Liver (tissue), 9 donors: ENCODE measurements around the gene CT55. TPM values are rescaled to one million over a fixed set of nuclear protein-coding genes. Genes with fewer than 3 reads are reported as not detected.
"Not testable (repeated sequence)": the region's sequence is repeated elsewhere in the genome, so short reads cannot be mapped to it uniquely, and the experiment has no call there.

Source experiments
- DNase-seq: peaks from one replicate; pipeline ENCODE4 v3.0.0-alpha.2; 2017; ENCODE audit warnings: low spot score
- H3K27ac ChIP-seq, 2 donors: one replicate each; pipeline ENCODE4 v1.7.0; 2013; ENCODE audit warnings: inconsistent platforms in 2 of 2, low read length in 2 of 2, control low read depth in 1 of 2, low read depth in 1 of 2, mild to moderate bottlenecking in 1 of 2
- H3K27me3 ChIP-seq, 4 donors: one replicate each; pipeline versions ENCODE4 v1.6.1 to v1.7.0; 2013; ENCODE audit warnings: low read length in 3 of 4, inconsistent platforms in 1 of 4, mild to moderate bottlenecking in 1 of 4, moderate library complexity in 1 of 4; ENCODE audit not compliant: control insufficient read depth in 4 of 4, insufficient read depth in 4 of 4
- H3K36me3 ChIP-seq, 4 donors: one replicate each; pipeline versions ENCODE4 v1.6.1 to v1.7.0; 2013; ENCODE audit warnings: low read length in 3 of 4, mild to moderate bottlenecking in 3 of 4, low read depth in 1 of 4, moderate library complexity in 1 of 4; ENCODE audit not compliant: control insufficient read depth in 4 of 4, insufficient read depth in 3 of 4
- H3K4me1 ChIP-seq, 4 donors: one replicate each; pipeline versions ENCODE4 v1.6.1 to v1.7.0; 2013; ENCODE audit warnings: low read length in 3 of 4, mild to moderate bottlenecking in 3 of 4, moderate library complexity in 1 of 4; ENCODE audit not compliant: control insufficient read depth in 4 of 4, insufficient read depth in 4 of 4
- H3K4me3 ChIP-seq, 3 donors: one replicate each; pipeline versions ENCODE4 v1.6.1 to v1.7.0; 2013; ENCODE audit warnings: low read length in 3 of 3, control low read depth in 1 of 3, low read depth in 1 of 3, mild to moderate bottlenecking in 1 of 3
- H3K9ac ChIP-seq, 2 donors: one replicate each; pipeline ENCODE4 v1.7.0; 2013; ENCODE audit warnings: low read length in 2 of 2, mild to moderate bottlenecking in 2 of 2, moderate library complexity in 2 of 2, control low read depth in 1 of 2, low read depth in 1 of 2
- H3K9me3 ChIP-seq, 4 donors: one replicate each; pipeline versions ENCODE4 v1.6.1 to v1.7.0; 2013; ENCODE audit warnings: low read length in 3 of 4; ENCODE audit not compliant: control insufficient read depth in 4 of 4
- ATF3 ChIP-seq: IDR thresholded peaks from 2 replicates; pipeline ENCODE4 v1.6.1; 2016; ENCODE audit warnings: antibody characterized with exemption
- CTCF ChIP-seq: fragments of 150-350 bp; IDR thresholded peaks from 2 replicates; pipeline ENCODE4 v1.5.1; 2017; ENCODE audit warnings: improper control_type of control experiment, low read depth, low read length; ENCODE audit not compliant: missing input control
- EGR1 ChIP-seq, 2 donors: IDR thresholded peaks; 2 replicates each; pipeline ENCODE4 v1.6.1; 2016 to 2018; ENCODE audit warnings: antibody characterized with exemption in 2 of 2, low read depth in 2 of 2
- FOXA2 ChIP-seq: IDR thresholded peaks from 2 replicates; pipeline ENCODE4 v1.6.1; 2016; ENCODE audit warnings: antibody characterized with exemption
- HNF4A ChIP-seq, 2 donors: conservative IDR thresholded peaks; 2 replicates each; pipeline ENCODE4 v1.6.1; 2016; ENCODE audit warnings: antibody characterized with exemption in 2 of 2, mild to moderate bottlenecking in 2 of 2
- HNF4G ChIP-seq: IDR thresholded peaks from 2 replicates; pipeline ENCODE4 v1.6.1; 2016; ENCODE audit warnings: antibody characterized with exemption
- JUND ChIP-seq, 2 donors: IDR thresholded peaks; 2 replicates each; pipeline ENCODE4 v1.6.1; 2016; ENCODE audit warnings: antibody characterized with exemption in 2 of 2
- NR2F2 ChIP-seq: IDR thresholded peaks from 2 replicates; pipeline ENCODE4 v1.6.1; 2016; ENCODE audit warnings: antibody characterized with exemption
- RAD21 ChIP-seq, 2 donors: IDR thresholded peaks; 2 replicates each; pipeline ENCODE4 v1.6.1; 2016; ENCODE audit warnings: antibody characterized with exemption in 2 of 2, mild to moderate bottlenecking in 2 of 2
- RXRA ChIP-seq, 2 donors: IDR thresholded peaks; 2 replicates each; pipeline ENCODE4 v1.6.1; 2017 to 2018; ENCODE audit warnings: antibody characterized with exemption in 2 of 2, mild to moderate bottlenecking in 1 of 2
- SP1 ChIP-seq: IDR thresholded peaks from 2 replicates; pipeline ENCODE4 v1.6.1; 2018; ENCODE audit warnings: antibody characterized with exemption, mild to moderate bottlenecking
- TAF1 ChIP-seq: conservative IDR thresholded peaks from 2 replicates; pipeline ENCODE4 v1.6.1; 2016; ENCODE audit warnings: antibody characterized with exemption, mild to moderate bottlenecking
- YY1 ChIP-seq: IDR thresholded peaks from 2 replicates; pipeline ENCODE4 v1.6.1; 2016; ENCODE audit warnings: antibody characterized with exemption, mild to moderate bottlenecking
- ZBTB33 ChIP-seq: IDR thresholded peaks from 2 replicates; pipeline ENCODE4 v1.6.1; 2016; ENCODE audit warnings: antibody characterized with exemption
- WGBS: extraction: QIAGEN DNeasy Blood & Tissue Kit; methylation state at CpG from one replicate; pipeline ENCODE4 v1.1.7; 2013; 5-methylcytosine and 5-hydroxymethylcytosine counted together
- polyA plus RNA-seq, 2 donors: library from polyadenylated mRNA; stranded (reverse) in 1 of 2; unstranded in 1 of 2; fragments of 200-250 nt in 1 of 2; fragments of >200 nt in 1 of 2; fragmentation: Nextera tagmentation in 1 of 2; extraction: Ambion mirVana in 1 of 2; gene quantifications; one replicate each; pipeline versions ENCODE4 v1.2.1 to v1.2.3, GENCODE V29; 2013 to 2015
- total RNA-seq, 2 donors: library from RNA; depleted of rRNA; stranded (reverse); fragments of >200 nt; gene quantifications; one replicate each; pipeline ENCODE4 v1.2.3, GENCODE V29; 2014
- donor health status: healthy.
- donor health status: healthy.
- donor health status: healthy.
- donor health status: healthy.
- donor health status: healthy.

Gene CT55
- total and polyA plus RNA-seq, 4 donors: not detected

- TF ChIP-seq CTCF: no peak
- no peak for TF ChIP-seq RAD21 (IDR thresholded peaks at IDR 0.05)
- TF ChIP-seq YY1: no peak
- no peak for TF ChIP-seq TAF1
- no peak for TF ChIP-seq SP1
- TF ChIP-seq ZBTB33: no peak
- no peak for TF ChIP-seq HNF4A (conservative IDR thresholded peaks at IDR 0.05)
- TF ChIP-seq HNF4G: no peak
- TF ChIP-seq FOXA2: no peak
- TF ChIP-seq ATF3: no peak
- TF ChIP-seq RXRA (IDR thresholded peaks at IDR 0.05): no peak
- Histone ChIP-seq H3K27me3 (no peaks in the 10 kb centered on the region), H3K9me3 (no peaks in the 10 kb centered on the region), H3K4me1 (no peaks in the 10 kb centered on the region), H3K4me3 (no peak overlapping the region), H3K27ac (no peak overlapping the region), H3K9ac (no peak overlapping the region), H3K36me3 (no peaks in the 10 kb centered on the region)
- DNase-seq: no peak
- WGBS: 77% methylated on average over 3 of the region's 3 CpGs
These were observed 7.4 kb upstream of the CT55 start for GRCh38 chrX:135178636-135179035.

GRCh38 chrX:135170468-135170867 is 730 bp downstream of the CT55 start:
- no peak overlapping the region for H3K4me3 ChIP-seq
- WGBS: 85% methylated on average over 10 of the region's 10 CpGs
- TF ChIP-seq NR2F2 (no peak), TAF1 (no peak), ATF3 (no peak), ZBTB33 (no peak), HNF4A (conservative IDR thresholded peaks at IDR 0.05) (no peak), YY1 (no peak), EGR1 (IDR thresholded peaks at IDR 0.05; ENCODE audit: low read depth in 2 of 2) (no peak), JUND (IDR thresholded peaks at IDR 0.05) (no peak), RAD21 (IDR thresholded peaks at IDR 0.05) (no peak), RXRA (IDR thresholded peaks at IDR 0.05) (no peak)
- H3K4me1 ChIP-seq: no peaks in the 10 kb centered on the region
- H3K9me3 ChIP-seq: peaks cover 0 to 2% (median 0%) of the 10 kb centered on the region in 4 donors
- no peak overlapping the region for H3K9ac ChIP-seq
- H3K27me3 ChIP-seq: no peaks in the 10 kb centered on the region
- no peak for DNase-seq
- no peak overlapping the region for H3K27ac ChIP-seq
- H3K36me3 ChIP-seq: no peaks in the 10 kb centered on the region

GRCh38 chrX:135169534-135169933 is 1.7 kb downstream of the CT55 start:
- not testable (repeated sequence) for H3K4me3 ChIP-seq, H3K36me3 ChIP-seq, DNase-seq, H3K9me3 ChIP-seq, H3K4me1 ChIP-seq, H3K27me3 ChIP-seq, H3K9ac ChIP-seq, H3K27ac ChIP-seq
- 75% methylated on average over 3 of the region's 3 CpGs for WGBS
